ENCODE measurements around the gene PRPSAP1.

- no peak for TF ChIP-seq CTCF (IDR thresholded peaks at IDR 0.05)
- no peak for TF ChIP-seq POLR2AphosphoS5 (IDR thresholded peaks at IDR 0.05; ENCODE audit: low read depth, low read length)
- TF ChIP-seq SIN3A (IDR thresholded peaks at IDR 0.05; ENCODE audit: borderline replicate concordance, insufficient read depth, low read depth, low read length): no peak
- TF ChIP-seq REST (IDR thresholded peaks at IDR 0.05; ENCODE audit: insufficient read depth in 1 of 2, low read depth in 2 of 2, low read length in 1 of 2): no peak
- TF ChIP-seq TCF7L2 (IDR thresholded peaks at IDR 0.05; ENCODE audit: low read depth, low read length): no peak
Measured at GRCh38 chr17:76343106-76343505, 10.6 kb downstream of the PRPSAP1 start.
